Smooth muscle cell (in vitro differentiated cells): ENCODE data around the gene BBS9. TPM values are rescaled to one million over a fixed set of nuclear protein-coding genes. Genes with fewer than 3 reads are reported as not detected.

Experiments
- DNase-seq: peaks from one replicate; lab custom pipeline; 2025; ENCODE audit not compliant: unreplicated experiment; lab: John Stamatoyannopoulos, UW
- H2AFZ ChIP-seq: fragments of 200-600 bp; sonication (generic); 2 replicates; pipeline ENCODE4 v1.6.0; 2016; ENCODE audit warnings: antibody characterized with exemption, low read depth, mild to moderate bottlenecking
- H3F3A ChIP-seq: fragments of 200-600 bp; sonication (generic); 2 replicates; pipeline ENCODE4 v1.6.0; 2017; ENCODE audit warnings: antibody characterized with exemption, low read depth
- H3K27ac ChIP-seq: fragments of 200-600 bp; sonication (generic); 2 replicates; pipeline ENCODE4 v1.5.1; 2016; ENCODE audit warnings: low read depth, mild to moderate bottlenecking
- H3K27me3 ChIP-seq: fragments of 200-600 bp; sonication (generic); 2 replicates; pipeline ENCODE4 v1.6.1; 2016; ENCODE audit warnings: low read depth, mild to moderate bottlenecking
- H3K36me3 ChIP-seq: fragments of 200-600 bp; sonication (generic); 2 replicates; pipeline ENCODE4 v1.5.1; 2016; ENCODE audit warnings: low read depth
- H3K4me1 ChIP-seq: fragments of 200-600 bp; sonication (generic); 2 replicates; pipeline ENCODE4 v1.5.1; 2016; ENCODE audit warnings: low read depth
- H3K4me2 ChIP-seq: fragments of 200-600 bp; sonication (generic); 2 replicates; pipeline ENCODE4 v1.6.0; 2016; ENCODE audit warnings: mild to moderate bottlenecking
- H3K4me3 ChIP-seq: fragments of 200-600 bp; sonication (generic); 2 replicates; pipeline ENCODE4 v1.5.1; 2016; ENCODE audit warnings: mild to moderate bottlenecking
- H3K79me2 ChIP-seq: fragments of 200-600 bp; sonication (generic); 2 replicates; pipeline ENCODE4 v1.6.0; 2016; ENCODE audit warnings: low read depth, mild to moderate bottlenecking
- H3K9ac ChIP-seq: fragments of 200-600 bp; sonication (generic); 2 replicates; pipeline ENCODE4 v1.6.0; 2016; ENCODE audit warnings: low read depth
- H3K9me3 ChIP-seq: fragments of 200-600 bp; sonication (generic); replicated peaks from 2 replicates; pipeline ENCODE4 v1.5.1; 2016; ENCODE audit warnings: low read depth
- H4K20me1 ChIP-seq: fragments of 200-600 bp; sonication (generic); 2 replicates; pipeline ENCODE4 v1.6.0; 2016; ENCODE audit warnings: low read depth
- CTCF ChIP-seq: fragments of 200-600 bp; sonication (generic); IDR thresholded peaks from 2 replicates; pipeline ENCODE4 v1.5.1; 2017; ENCODE audit warnings: borderline replicate concordance, mild to moderate bottlenecking, antibody characterized with exemption; ENCODE audit not compliant: insufficient read depth, poor library complexity, severe bottlenecking
- WGBS: methylation state at CpG from one replicate; pipeline ENCODE4 v1.1.7; 2016; ENCODE audit warnings: low lambda C conversion rate; 5-methylcytosine and 5-hydroxymethylcytosine counted together
- polyA plus RNA-seq: library from polyadenylated mRNA; unstranded; fragments of >200 nt; fragmentation: Nextera tagmentation; extraction: Ambion mirVana; gene quantifications from 2 replicates; pipeline ENCODE4 v1.2.1, GENCODE V29; 2016
- total RNA-seq: library from RNA; depleted of rRNA; stranded (reverse); fragments of >200 nt; gene quantifications from 2 replicates; pipeline ENCODE4 v1.2.3, GENCODE V29; 2014

BBS9 gene
- total and polyA plus RNA-seq, 2 experiments from 2014 or later, result 12.8 to 19.6 TPM

GRCh38 chr7:33201821-33202220, 72.5 kb downstream of the BBS9 start:
- WGBS, result 93% methylated on average over 2 of the region's 2 CpGs
- Histone ChIP-seq H3K4me2 (no peak overlapping the region), H3K79me2 (no peaks in the 10 kb centered on the region), H2AFZ (no peak overlapping the region), H3K27me3 (no peaks in the 10 kb centered on the region), H4K20me1 (peaks cover 7% of the 10 kb centered on the region), H3K36me3 (no peaks in the 10 kb centered on the region), H3K9me3 (no peaks in the 10 kb centered on the region), H3F3A (no peaks in the 10 kb centered on the region), H3K27ac (no peak overlapping the region), H3K4me1 (no peaks in the 10 kb centered on the region), H3K4me3 (no peak overlapping the region), H3K9ac (no peak overlapping the region)
- DNase-seq, result no peak
- no peak for TF ChIP-seq CTCF

- Histone ChIP-seq H4K20me1 (no peaks in the 10 kb centered on the region), H3K27ac (no peak overlapping the region), H3K4me3 (no peak overlapping the region), H2AFZ (no peak overlapping the region), H3F3A (no peaks in the 10 kb centered on the region), H3K36me3 (peaks cover 7% of the 10 kb centered on the region), H3K4me1 (no peaks in the 10 kb centered on the region), H3K4me2 (no peak overlapping the region), H3K79me2 (no peaks in the 10 kb centered on the region), H3K9me3 (peaks cover 30% of the 10 kb centered on the region), H3K27me3 (no peaks in the 10 kb centered on the region), H3K9ac (no peak overlapping the region)
- WGBS, result 94% methylated on average over 1 of the region's 1 CpG
- TF ChIP-seq CTCF, result no peak
- DNase-seq, result no peak
These were observed 81.6 kb downstream of the BBS9 start for GRCh38 chr7:33210958-33211357.

GRCh38 chr7:33212144-33212543, 82.8 kb downstream of the BBS9 start:
- Histone ChIP-seq H3K27me3 (no peaks in the 10 kb centered on the region), H4K20me1 (no peaks in the 10 kb centered on the region), H2AFZ (no peak overlapping the region), H3K4me1 (no peaks in the 10 kb centered on the region), H3K9me3 (peaks cover 30% of the 10 kb centered on the region), H3K4me3 (no peak overlapping the region), H3K79me2 (no peaks in the 10 kb centered on the region), H3F3A (no peaks in the 10 kb centered on the region), H3K4me2 (no peak overlapping the region), H3K9ac (no peak overlapping the region), H3K36me3 (peaks cover 7% of the 10 kb centered on the region), H3K27ac (no peak overlapping the region)
- TF ChIP-seq CTCF, result no peak
- DNase-seq, result no peak
- 81% methylated on average over 2 of the region's 2 CpGs for WGBS

- H3K36me3 ChIP-seq, result peaks cover 7% of the 10 kb centered on the region
- no peaks in the 10 kb centered on the region for H3K27me3 ChIP-seq
- no peaks in the 10 kb centered on the region for H3F3A ChIP-seq
- H3K4me1 ChIP-seq, result no peaks in the 10 kb centered on the region
- peaks cover 12% of the 10 kb centered on the region for H3K9me3 ChIP-seq
- no peaks in the 10 kb centered on the region for H4K20me1 ChIP-seq
- no peak overlapping the region for H3K4me2 ChIP-seq
- H3K79me2 ChIP-seq, result no peaks in the 10 kb centered on the region
- no peak overlapping the region for H3K4me3 ChIP-seq
- 95% methylated on average over 1 of the region's 1 CpG for WGBS
- no peak for DNase-seq
- H2AFZ ChIP-seq, result no peak overlapping the region
- no peak for TF ChIP-seq CTCF
- no peak overlapping the region for H3K9ac ChIP-seq
- H3K27ac ChIP-seq, result no peak overlapping the region
These were observed 86.6 kb downstream of the BBS9 start for GRCh38 chr7:33215992-33216391.
